ENCODE measurements around the gene C1orf167. TPM values are rescaled to one million over a fixed set of nuclear protein-coding genes. Genes with fewer than 3 reads are reported as not detected.

Gene C1orf167
- total RNA-seq, 4 donors from 2014 or later: 0.21 to 0.82 TPM; not detected in 2

DNA sequence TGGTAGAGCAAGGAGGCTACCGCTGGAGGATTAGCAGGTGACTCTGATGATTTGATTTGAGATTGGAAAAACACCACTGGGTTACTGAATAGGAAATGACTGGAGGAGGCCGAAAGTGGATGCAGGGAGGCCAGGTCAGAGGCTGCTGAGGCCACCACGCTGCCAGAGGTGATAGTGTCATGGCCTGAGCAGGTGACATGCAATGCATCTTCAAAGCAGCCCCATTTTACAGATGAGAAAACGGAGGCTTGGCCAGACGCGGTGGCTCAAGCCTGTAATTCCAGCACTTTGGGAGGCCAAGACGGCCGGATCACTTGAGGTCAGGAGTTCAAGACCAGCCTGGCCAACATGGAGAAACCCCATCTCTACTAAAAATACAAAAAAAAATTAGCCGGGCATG lies 12.8 kb downstream of the C1orf167 start:
- no peaks in the 10 kb centered on the region for H3K4me1 ChIP-seq
- H3K4me3 ChIP-seq: no peak overlapping the region
- H3K36me3 ChIP-seq: no peaks in the 10 kb centered on the region
- no peak for TF ChIP-seq POLR2A (IDR thresholded peaks at IDR 0.05)
- TF ChIP-seq, protein P1, sequence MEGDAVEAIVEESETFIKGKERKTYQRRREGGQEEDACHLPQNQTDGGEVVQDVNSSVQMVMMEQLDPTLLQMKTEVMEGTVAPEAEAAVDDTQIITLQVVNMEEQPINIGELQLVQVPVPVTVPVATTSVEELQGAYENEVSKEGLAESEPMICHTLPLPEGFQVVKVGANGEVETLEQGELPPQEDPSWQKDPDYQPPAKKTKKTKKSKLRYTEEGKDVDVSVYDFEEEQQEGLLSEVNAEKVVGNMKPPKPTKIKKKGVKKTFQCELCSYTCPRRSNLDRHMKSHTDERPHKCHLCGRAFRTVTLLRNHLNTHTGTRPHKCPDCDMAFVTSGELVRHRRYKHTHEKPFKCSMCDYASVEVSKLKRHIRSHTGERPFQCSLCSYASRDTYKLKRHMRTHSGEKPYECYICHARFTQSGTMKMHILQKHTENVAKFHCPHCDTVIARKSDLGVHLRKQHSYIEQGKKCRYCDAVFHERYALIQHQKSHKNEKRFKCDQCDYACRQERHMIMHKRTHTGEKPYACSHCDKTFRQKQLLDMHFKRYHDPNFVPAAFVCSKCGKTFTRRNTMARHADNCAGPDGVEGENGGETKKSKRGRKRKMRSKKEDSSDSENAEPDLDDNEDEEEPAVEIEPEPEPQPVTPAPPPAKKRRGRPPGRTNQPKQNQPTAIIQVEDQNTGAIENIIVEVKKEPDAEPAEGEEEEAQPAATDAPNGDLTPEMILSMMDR (IDR thresholded peaks at IDR 0.05): no peak
- no peaks in the 10 kb centered on the region for H3K9me3 ChIP-seq
- no peak overlapping the region for H3K27ac ChIP-seq
- intact Hi-C loops (cut with DNase I; ENCODE audit: low total_unique reads): no loop called here
- no peaks in the 10 kb centered on the region for H3K27me3 ChIP-seq
- no peak for DNase-seq

DNA sequence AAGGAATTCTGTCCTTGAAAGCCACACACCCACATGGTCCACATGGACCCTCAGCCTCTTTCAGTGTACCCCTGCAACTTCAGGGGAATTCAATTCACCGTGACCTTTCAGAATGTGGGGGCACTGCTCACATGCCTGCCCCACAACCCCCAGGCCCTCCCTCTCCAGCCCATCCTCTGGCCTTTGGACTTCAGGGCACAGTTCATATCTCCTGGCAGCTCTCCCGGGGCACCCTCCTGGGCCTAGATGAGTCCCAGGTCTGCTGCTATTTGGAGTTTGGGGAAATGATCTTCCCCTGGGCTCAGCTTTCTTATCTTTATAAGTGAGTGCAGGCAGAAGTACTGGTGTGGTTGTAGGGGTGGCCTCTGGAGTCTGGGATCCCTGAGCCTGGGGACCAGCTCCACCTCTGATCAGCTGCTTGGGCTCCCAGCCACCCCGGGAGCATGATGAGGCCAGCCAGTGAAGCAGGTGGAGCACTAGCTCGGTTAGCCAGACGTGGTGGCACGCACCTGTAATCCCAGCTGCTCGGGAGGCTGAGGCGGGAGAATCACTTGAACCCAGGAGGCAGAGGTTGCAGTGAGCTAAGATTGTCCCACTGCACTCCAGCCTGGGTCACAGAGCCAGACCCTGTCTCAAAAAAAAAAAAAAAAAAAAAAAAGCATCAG lies 15.8 kb downstream of the C1orf167 start:
- H3K27ac ChIP-seq: no peak overlapping the region
- no peaks in the 10 kb centered on the region for H3K9me3 ChIP-seq
- TF ChIP-seq POLR2A (IDR thresholded peaks at IDR 0.05): no peak
- TF ChIP-seq, protein P1 (IDR thresholded peaks at IDR 0.05): no peak
- H3K36me3 ChIP-seq: no peaks in the 10 kb centered on the region
- no peak for DNase-seq
- H3K27me3 ChIP-seq: no peaks in the 10 kb centered on the region
- intact Hi-C loops (cut with DNase I; ENCODE audit: low total_unique reads): no loop called here
- no peaks in the 10 kb centered on the region for H3K4me1 ChIP-seq
- H3K4me3 ChIP-seq: no peak overlapping the region

DNA sequence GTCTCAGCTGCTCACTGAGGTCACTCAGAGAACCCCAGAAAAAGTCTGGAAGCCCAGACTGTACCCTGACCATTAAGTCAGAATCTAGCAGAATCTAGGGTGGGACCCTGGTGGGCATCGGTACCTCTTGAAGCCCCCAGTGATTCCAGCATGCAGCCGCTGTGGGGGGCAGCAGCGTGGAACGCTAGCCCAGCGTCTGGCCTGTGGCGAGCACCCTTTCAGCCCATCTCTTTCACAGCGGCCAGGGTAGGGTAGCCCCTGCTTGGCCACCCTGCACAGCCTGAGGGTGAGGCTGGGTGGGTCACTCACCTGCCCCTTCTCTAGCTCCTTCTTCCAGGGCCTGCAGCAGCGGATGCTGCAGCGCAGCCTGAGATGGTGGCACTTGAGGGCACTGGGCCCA lies 16.3 kb downstream of the C1orf167 start:
- Histone ChIP-seq H3K9me3 (no peaks in the 10 kb centered on the region), H3K27me3 (no peaks in the 10 kb centered on the region), H3K4me3 (no peak overlapping the region), H3K36me3 (no peaks in the 10 kb centered on the region), H3K27ac (no peak overlapping the region), H3K4me1 (no peaks in the 10 kb centered on the region)
- TF ChIP-seq, protein P1 (IDR thresholded peaks at IDR 0.05): no peak
- TF ChIP-seq POLR2A (IDR thresholded peaks at IDR 0.05): no peak
- intact Hi-C loops (cut with DNase I; ENCODE audit: low total_unique reads): no loop called here
- DNase-seq: no peak

DNA sequence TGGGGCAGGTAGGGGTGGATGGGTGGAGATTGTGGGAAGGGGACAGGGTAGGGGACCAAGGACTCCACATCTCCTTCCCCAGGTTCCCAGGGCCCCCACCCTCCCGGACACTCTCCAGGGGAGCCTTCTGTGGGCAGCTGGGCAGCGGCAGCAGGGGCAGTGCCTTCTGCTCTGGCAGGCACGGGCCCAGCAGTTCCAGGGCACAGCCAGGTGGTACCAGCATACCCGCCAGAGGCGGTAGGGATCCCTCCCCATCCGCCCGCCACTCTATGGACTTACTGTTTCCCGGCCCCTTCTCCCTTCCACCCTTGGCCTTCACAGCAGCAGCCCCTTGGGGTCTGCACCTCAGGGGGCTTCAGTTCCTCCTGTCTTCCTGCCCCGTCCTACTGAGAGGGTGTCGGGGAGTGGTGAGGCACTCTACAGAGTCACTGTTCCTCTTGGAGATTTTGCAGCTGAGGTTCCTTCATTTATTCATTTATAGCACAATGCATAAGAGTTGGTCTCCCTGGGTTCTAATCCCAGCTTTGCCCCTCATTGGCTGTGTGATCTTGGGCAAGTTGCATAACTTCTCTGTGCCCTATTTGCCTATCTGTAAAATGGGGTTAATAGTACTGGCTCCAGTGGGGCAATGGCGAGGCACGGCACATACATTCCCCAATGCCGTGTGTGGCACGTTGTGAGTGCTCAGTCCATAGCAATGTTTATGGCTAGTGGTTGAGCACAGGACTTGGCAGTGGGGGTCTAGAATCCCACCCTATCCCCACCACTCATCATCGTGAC lies 17.0 kb downstream of the C1orf167 start:
- H3K27ac ChIP-seq: no peak overlapping the region
- H3K9me3 ChIP-seq: no peaks in the 10 kb centered on the region
- no peaks in the 10 kb centered on the region for H3K27me3 ChIP-seq
- no peaks in the 10 kb centered on the region for H3K4me1 ChIP-seq
- no peaks in the 10 kb centered on the region for H3K36me3 ChIP-seq
- no peak for DNase-seq
- no peak for TF ChIP-seq POLR2A (IDR thresholded peaks at IDR 0.05)
- TF ChIP-seq, protein P1 (IDR thresholded peaks at IDR 0.05): no peak
- intact Hi-C loops (cut with DNase I; ENCODE audit: low total_unique reads): no loop called here
- no peak overlapping the region for H3K4me3 ChIP-seq

DNA sequence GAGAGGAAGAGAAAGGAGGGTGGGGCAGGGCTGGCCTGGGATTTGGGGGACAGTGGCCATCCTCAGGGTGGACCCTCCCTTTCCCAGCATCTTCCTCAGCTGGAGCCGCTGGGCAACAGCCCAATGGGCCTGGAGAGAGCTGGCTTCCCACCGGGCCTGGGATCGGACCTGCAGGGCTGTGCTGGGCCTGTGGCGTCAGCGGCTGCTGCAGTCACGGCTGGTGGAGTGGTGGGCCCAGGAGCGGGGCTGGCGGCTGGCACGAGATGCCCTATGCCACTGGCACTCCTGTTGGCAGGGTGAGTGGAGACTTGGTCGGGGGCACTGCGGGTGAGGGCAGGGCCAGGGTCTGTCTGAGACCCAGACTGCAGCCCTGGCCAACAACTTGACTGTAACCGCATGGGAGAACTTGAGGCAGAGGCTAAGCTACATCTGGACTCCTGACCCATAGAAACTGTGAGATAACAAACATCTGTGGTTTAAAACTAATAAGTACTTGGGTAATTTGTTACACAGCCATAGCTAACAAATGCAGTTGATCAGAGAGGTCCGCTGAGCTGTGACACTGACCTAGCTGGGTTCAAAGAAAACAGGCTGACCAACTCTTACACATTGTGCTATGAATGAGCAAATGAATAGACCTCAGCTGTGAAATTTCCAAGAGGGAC lies 17.9 kb downstream of the C1orf167 start:
- intact Hi-C loops (cut with DNase I; ENCODE audit: low total_unique reads): no loop called here
- Histone ChIP-seq H3K4me1 (no peaks in the 10 kb centered on the region), H3K9me3 (no peaks in the 10 kb centered on the region), H3K27ac (no peak overlapping the region), H3K27me3 (no peaks in the 10 kb centered on the region), H3K4me3 (no peak overlapping the region), H3K36me3 (no peaks in the 10 kb centered on the region)
- DNase-seq: no peak
- no peak for TF ChIP-seq POLR2A (IDR thresholded peaks at IDR 0.05)
- TF ChIP-seq, protein P1 (IDR thresholded peaks at IDR 0.05): no peak

Data from uterus (tissue), 4 donors.